PFSK-1 (cell line): ENCODE results near the gene DNAJC6.

ENCODE experiments used
- FOXP2 ChIP-seq: optimal IDR thresholded peaks from 2 replicates; pipeline ENCODE3; 2011; ENCODE audit warnings: borderline replicate concordance, control low read depth, inconsistent platforms; ENCODE audit not compliant: insufficient read depth; ENCODE audit errors: extremely low read length, extremely low read depth
- POLR2AphosphoS5 ChIP-seq: IDR thresholded peaks from 2 replicates; pipeline ENCODE4 v1.6.1; 2012; ENCODE audit warnings: low read depth, mild to moderate bottlenecking, control low read depth, low read length, moderate library complexity
- REST ChIP-seq, 2 experiments: IDR thresholded peaks; 2 replicates each; pipeline versions ENCODE4 v1.6.1 to v1.8.0; 2011 to 2012; ENCODE audit warnings: low read depth in 2 of 2, low read length in 2 of 2, control low read depth in 1 of 2, inconsistent platforms in 1 of 2, mild to moderate bottlenecking in 1 of 2, moderate library complexity in 1 of 2; ENCODE audit not compliant: insufficient read depth in 1 of 2
- SIN3A ChIP-seq: IDR thresholded peaks from 2 replicates; pipeline ENCODE4 v1.6.1; 2012; ENCODE audit warnings: mild to moderate bottlenecking, low read length, moderate library complexity, borderline replicate concordance; ENCODE audit not compliant: insufficient read depth
- TAF1 ChIP-seq: IDR thresholded peaks from 2 replicates; pipeline ENCODE4 v1.6.1; 2012; ENCODE audit warnings: low read length, control low read depth, borderline replicate concordance; ENCODE audit not compliant: insufficient read depth

DNAJC6 gene

GRCh38 chr1:65432918-65433317 is 123.6 kb downstream of the DNAJC6 start:
- no peak for TF ChIP-seq REST (IDR thresholded peaks at IDR 0.05; ENCODE audit: insufficient read depth in 1 of 2, low read depth in 2 of 2, low read length in 2 of 2)
- TF ChIP-seq POLR2AphosphoS5 = no peak

- TF ChIP-seq REST (IDR thresholded peaks at IDR 0.05; ENCODE audit: insufficient read depth in 1 of 2, low read depth in 2 of 2, low read length in 2 of 2) (no peak), POLR2AphosphoS5 (no peak), TAF1 (no peak), FOXP2 (no peak), SIN3A (no peak)
Measured at GRCh38 chr1:65434255-65434654, 124.9 kb downstream of the DNAJC6 start.

- TF ChIP-seq TAF1 = no peak
- no peak for TF ChIP-seq FOXP2
- TF ChIP-seq POLR2AphosphoS5 = no peak
- TF ChIP-seq REST (IDR thresholded peaks at IDR 0.05; ENCODE audit: insufficient read depth in 1 of 2, low read depth in 2 of 2, low read length in 2 of 2) = no peak
- no peak for TF ChIP-seq SIN3A
Measured at GRCh38 chr1:65434760-65435159, 125.4 kb downstream of the DNAJC6 start.

- TF ChIP-seq TAF1 (no peak), SIN3A (no peak), FOXP2 (no peak), POLR2AphosphoS5 (no peak), REST (IDR thresholded peaks at IDR 0.05; ENCODE audit: insufficient read depth in 1 of 2, low read depth in 2 of 2, low read length in 2 of 2) (no peak)
Measured at GRCh38 chr1:65435987-65436386, 126.6 kb downstream of the DNAJC6 start.

GRCh38 chr1:65437616-65438015 is 128.3 kb downstream of the DNAJC6 start:
- TF ChIP-seq REST (IDR thresholded peaks at IDR 0.05; ENCODE audit: insufficient read depth in 1 of 2, low read depth in 2 of 2, low read length in 2 of 2) (no peak), TAF1 (no peak), POLR2AphosphoS5 (no peak), FOXP2 (no peak), SIN3A (no peak)
